ENCODE data around the gene SEMA3E.

Gene SEMA3E

GRCh38 chr7:83693256-83693655 is 44.3 kb upstream of the SEMA3E start:
- Histone ChIP-seq H3K36me3 (ENCODE audit: insufficient read depth) (no peaks in the 10 kb centered on the region), H3K4me3 (IDR thresholded peaks at IDR 0.05; ENCODE audit: insufficient read depth, low read depth, low read length) (no peak overlapping the region), H3K27ac (no peak overlapping the region), H4K20me1 (ENCODE audit: insufficient read depth) (no peaks in the 10 kb centered on the region), H3K27me3 (ENCODE audit: insufficient read depth, low read depth) (no peaks in the 10 kb centered on the region), H3K9ac (no peak overlapping the region), H3K4me2 (no peak overlapping the region), H3K4me1 (ENCODE audit: low read depth, poor library complexity, severe bottlenecking) (no peaks in the 10 kb centered on the region), H3K79me2 (ENCODE audit: insufficient read depth, low read depth) (no peaks in the 10 kb centered on the region), H2AFZ (ENCODE audit: low read depth) (no peak overlapping the region)
- TF ChIP-seq CTCF (conservative IDR thresholded peaks at IDR 0.05; ENCODE audit: low read depth, low read length): no peak

- no peaks in the 10 kb centered on the region for H3K27me3 ChIP-seq (ENCODE audit: insufficient read depth, low read depth)
- no peaks in the 10 kb centered on the region for H3K4me1 ChIP-seq (ENCODE audit: low read depth, poor library complexity, severe bottlenecking)
- no peak overlapping the region for H2AFZ ChIP-seq (ENCODE audit: low read depth)
- H3K27ac ChIP-seq: no peak overlapping the region
- H3K36me3 ChIP-seq (ENCODE audit: insufficient read depth): no peaks in the 10 kb centered on the region
- no peak overlapping the region for H3K4me3 ChIP-seq (IDR thresholded peaks at IDR 0.05; ENCODE audit: insufficient read depth, low read depth, low read length)
- H3K79me2 ChIP-seq (ENCODE audit: insufficient read depth, low read depth): no peaks in the 10 kb centered on the region
- TF ChIP-seq CTCF (conservative IDR thresholded peaks at IDR 0.05; ENCODE audit: low read depth, low read length): no peak
- H3K9ac ChIP-seq: no peak overlapping the region
- no peaks in the 10 kb centered on the region for H4K20me1 ChIP-seq (ENCODE audit: insufficient read depth)
- no peak overlapping the region for H3K4me2 ChIP-seq
Measured at GRCh38 chr7:83691095-83691494, 42.2 kb upstream of the SEMA3E start.

- H3K4me3 ChIP-seq (IDR thresholded peaks at IDR 0.05; ENCODE audit: insufficient read depth, low read depth, low read length): no peak overlapping the region
- H4K20me1 ChIP-seq (ENCODE audit: insufficient read depth): no peaks in the 10 kb centered on the region
- TF ChIP-seq CTCF (conservative IDR thresholded peaks at IDR 0.05; ENCODE audit: low read depth, low read length): no peak
Measured at GRCh38 chr7:83689855-83690254, 40.9 kb upstream of the SEMA3E start.

GRCh38 chr7:83686416-83686815 is 37.5 kb upstream of the SEMA3E start:
- Histone ChIP-seq H3K27ac (no peak overlapping the region), H3K36me3 (ENCODE audit: insufficient read depth) (no peaks in the 10 kb centered on the region), H3K4me1 (ENCODE audit: low read depth, poor library complexity, severe bottlenecking) (no peaks in the 10 kb centered on the region), H3K79me2 (ENCODE audit: insufficient read depth, low read depth) (no peaks in the 10 kb centered on the region), H4K20me1 (ENCODE audit: insufficient read depth) (no peaks in the 10 kb centered on the region), H3K4me3 (IDR thresholded peaks at IDR 0.05; ENCODE audit: insufficient read depth, low read depth, low read length) (no peak overlapping the region), H3K9ac (no peak overlapping the region), H3K27me3 (ENCODE audit: insufficient read depth, low read depth) (no peaks in the 10 kb centered on the region), H3K4me2 (no peak overlapping the region), H2AFZ (ENCODE audit: low read depth) (no peak overlapping the region)
- TF ChIP-seq CTCF (conservative IDR thresholded peaks at IDR 0.05; ENCODE audit: low read depth, low read length): no peak

More at GRCh38 chr7:83689855-83690254, 40.9 kb upstream of the SEMA3E start:
- Histone ChIP-seq H3K36me3 (ENCODE audit: insufficient read depth) (no peaks in the 10 kb centered on the region), H2AFZ (ENCODE audit: low read depth) (no peak overlapping the region), H3K27me3 (ENCODE audit: insufficient read depth, low read depth) (no peaks in the 10 kb centered on the region), H3K4me2 (no peak overlapping the region), H3K9ac (no peak overlapping the region), H3K79me2 (ENCODE audit: insufficient read depth, low read depth) (no peaks in the 10 kb centered on the region), H3K27ac (no peak overlapping the region), H3K4me1 (ENCODE audit: low read depth, poor library complexity, severe bottlenecking) (no peaks in the 10 kb centered on the region)

Measured in KMS-11 (cell line).